ENCODE measurements around the gene MYORG.
A peak's percentile ranks its signal among the peaks of the same experiment; 100 is the strongest.

The MYORG gene

DNA sequence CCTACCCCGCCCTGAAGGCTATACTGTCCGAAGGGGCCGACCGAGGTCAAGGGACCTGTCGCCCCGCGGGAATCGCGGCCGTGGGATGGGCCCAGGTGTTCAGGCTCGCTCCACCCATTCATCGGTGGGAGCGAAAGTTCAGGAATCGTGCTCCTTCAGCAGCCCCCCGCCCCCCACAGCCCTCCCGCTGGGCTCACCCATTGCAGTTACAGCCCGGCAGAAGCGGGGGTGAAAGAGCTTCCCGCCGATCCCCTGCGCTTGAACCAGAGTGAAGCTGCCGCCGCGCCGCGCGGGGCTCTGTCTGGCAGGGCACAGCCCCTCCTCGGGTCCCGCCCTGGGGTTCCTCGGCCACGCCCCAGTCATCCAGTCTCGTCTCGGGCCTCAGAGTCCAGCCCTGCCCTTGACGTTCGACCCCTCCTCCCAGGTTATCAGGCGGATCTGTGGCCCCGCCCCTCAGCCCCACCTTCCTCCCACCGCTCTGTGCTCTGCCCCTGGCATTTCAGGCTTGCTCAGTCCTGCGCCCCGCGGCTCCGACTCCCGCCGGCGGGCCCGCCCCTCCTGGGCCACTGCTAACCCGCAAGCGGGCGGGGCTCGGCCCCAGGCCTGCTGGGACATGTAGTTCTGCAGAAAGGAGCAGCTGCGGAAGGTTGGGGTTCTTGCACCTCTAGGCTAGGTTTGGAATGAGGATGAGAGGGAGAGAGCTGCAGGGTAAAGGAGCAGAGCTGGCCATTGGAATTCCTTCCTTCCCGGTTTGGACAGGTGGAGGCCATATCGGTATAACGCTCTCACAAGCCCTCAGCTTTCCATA, at the start of gene MYORG:
Gene MYORG (minus strand): TSS at position 303 of the 808 bp plus-strand sequence. CDS start 3,955 bp downstream, outside the sequence.
- peak; percentile 83 to 92 for DNase-seq

DNA sequence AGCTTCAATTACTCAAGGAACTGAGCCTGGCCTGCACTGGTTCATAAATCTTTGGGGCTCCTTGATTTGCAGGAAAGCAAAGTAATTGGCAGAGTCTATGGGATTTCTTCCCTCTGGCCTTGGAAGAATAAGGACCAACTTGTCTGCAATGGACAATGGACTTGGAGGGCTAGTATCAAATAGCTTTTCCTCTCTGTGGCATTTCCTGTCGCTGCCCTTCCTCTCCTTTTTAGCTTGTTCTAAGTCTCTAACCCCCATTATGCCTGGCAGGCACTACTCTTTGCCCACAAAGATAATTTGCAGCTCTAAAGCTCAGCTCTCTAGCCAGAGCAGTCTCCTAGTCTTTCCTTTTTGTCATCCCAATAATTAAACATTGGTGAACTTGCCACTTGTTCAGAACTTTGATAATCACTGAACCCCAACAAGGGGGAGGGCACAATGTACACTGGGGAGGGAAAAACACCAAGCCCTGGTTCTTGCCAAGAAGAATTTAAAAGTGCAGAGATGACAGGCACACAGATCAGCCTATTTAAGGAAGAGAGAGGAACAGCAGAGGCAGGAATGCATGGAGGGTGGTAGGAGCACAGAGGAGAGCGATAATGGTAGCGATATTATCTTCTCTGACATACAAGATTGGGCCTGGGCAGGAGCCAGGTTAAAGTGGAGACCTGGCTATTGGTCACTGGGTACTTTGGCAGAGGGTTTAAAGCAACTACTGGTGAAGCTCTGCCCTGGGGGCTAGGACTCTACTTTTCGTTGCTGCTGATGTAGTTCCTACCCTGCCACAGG, 43.2 kb upstream of the MYORG start:
- no peak for DNase-seq

DNA sequence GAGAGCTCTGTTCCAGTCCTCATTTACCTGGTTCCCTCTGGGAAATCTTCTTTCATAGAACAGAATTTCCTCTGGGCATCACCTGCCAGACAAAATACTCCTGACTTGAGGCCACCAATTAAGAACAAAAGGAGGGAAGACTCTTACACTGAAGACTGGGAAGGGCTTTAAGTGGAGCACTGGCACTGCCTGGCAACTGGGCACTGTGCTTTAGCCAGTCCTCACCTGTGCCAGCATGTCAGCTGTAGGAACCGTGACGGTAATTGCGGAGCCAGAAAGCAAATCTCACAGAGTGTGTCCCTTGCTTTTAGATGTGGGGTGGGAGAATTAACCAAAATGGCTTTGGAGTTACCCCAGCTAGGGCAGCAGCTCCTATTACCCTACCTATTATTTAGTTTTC, 41.0 kb upstream of the MYORG start:
- DNase-seq: no peak

DNA sequence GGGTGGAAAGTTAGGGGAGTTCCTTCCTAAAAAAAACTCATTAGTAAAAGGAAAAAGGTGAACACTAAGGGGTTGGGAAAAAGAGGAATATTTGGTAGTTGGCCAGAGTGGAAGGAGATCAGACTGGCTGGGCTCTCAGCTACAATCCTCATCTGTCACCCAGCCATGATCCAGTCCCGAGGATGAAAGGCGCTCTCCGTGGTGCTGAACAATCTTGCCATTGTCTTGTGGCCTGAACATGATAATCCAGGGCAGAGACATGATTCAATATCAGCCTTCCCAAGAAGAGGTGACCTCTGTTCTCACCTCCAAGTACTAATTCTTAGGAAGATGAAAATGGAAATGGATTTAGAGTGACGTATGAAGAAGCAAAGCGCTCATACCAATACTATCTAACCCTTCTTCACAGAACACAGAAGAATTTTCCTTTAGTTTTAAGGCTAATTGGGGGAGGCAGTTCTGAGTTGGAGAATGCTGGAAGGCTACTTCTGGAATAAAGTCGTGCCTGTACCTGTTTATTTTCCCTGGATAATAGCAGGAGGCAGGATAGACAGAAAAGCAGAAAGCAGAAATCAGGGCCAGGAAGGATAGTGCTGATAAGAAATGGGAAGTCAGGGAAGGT, 36.6 kb upstream of the MYORG start:
- no peak for DNase-seq

DNA sequence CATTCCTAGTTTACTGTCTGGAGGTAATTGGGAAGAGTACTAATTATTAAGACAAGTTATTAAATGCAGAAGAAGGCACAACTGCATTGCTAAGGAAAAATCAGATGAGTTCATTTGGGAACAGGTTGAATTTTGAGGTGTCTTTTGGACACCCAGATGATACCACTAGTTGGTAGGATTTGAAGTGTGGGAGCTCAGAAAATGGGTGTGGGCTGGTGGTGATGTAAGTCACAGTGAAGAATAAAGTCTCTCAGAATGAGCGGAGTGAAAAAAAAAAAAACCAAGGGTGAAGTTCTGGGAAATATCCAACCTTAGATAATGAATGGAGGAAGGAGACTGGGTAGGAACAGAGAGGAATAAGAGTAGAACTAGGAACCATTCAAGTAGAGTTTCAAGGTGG, 35.6 kb upstream of the MYORG start:
- no peak for DNase-seq

DNA sequence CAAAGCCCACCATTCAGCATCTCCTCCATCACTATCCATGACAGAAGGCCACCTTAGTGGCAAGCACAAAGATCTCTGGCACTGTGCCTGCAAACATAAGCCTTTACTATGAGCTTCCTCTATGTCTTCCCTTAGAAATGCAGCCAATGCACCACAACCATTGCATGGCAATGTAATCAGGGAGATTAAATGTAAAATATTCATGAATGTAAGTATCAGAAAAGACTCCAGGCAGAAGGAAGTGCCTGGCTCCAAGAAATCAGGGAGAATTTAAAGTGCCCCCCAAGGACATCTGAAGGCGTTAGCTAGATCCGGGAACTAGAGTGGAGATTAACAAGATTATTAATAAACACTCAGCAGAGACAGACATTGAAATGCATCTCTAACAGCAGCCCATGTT, 32.5 kb upstream of the MYORG start:
- DNase-seq: no peak

DNA sequence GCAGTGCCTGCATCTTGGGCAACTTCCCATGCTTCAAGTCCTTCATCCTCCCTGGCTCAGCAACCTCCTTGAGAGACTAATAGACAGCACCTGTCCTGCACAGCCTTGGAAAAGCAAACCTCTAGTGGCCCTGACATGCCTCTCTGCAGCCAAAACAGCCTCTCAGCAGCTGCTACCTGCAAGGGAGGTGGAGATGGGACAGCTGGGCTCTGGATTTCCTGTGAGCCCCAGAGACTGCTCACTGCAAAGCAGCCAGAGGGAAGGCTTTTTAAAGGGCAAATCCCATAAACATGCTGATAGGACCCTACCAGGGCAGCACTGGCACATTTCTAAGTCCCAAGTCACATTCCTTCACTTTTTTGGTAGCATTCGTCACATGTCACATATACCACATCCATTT, 31.5 kb upstream of the MYORG start:
- DNase-seq: no peak

DNA sequence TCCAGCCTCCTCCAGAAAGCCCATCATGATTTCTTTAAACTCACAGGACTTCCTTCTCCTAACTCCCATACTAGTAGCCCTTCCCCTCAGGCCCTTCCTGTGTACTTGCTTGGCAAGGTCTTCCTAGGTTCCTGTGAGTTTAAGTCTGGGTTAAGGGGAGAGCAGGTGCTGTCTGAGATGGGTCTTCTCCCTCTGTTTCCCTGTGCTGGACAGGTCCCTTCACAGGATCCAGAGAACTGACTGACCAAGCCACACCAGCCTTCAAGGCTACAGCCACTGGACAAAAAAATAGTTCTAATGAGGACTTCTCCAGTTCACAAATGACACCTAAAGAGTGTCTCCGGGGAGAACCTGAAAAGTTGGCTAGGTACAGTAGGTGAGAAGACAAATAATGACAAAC, 29.5 kb upstream of the MYORG start:
- no peak for DNase-seq

DNA sequence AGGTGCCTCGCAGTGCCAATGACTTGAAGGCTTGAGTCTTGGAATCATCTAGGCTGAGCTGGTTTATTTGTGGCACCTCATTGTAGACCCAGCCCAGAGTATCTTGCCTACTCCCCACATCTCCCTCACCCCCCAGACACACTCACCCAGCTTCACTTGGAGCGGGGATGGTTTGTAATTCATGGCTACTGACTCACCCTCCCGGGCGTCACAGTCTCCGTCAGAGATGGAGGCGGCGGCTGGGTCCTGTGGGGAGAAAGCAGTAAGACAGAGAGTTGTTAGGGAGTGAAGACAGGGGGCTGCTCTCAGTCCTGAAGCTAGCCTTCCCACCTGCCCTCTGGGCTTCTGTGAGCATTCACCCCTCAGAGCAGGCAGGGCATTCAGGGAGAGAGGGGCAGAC, 29.0 kb upstream of the MYORG start:
- no peak for DNase-seq

DNA sequence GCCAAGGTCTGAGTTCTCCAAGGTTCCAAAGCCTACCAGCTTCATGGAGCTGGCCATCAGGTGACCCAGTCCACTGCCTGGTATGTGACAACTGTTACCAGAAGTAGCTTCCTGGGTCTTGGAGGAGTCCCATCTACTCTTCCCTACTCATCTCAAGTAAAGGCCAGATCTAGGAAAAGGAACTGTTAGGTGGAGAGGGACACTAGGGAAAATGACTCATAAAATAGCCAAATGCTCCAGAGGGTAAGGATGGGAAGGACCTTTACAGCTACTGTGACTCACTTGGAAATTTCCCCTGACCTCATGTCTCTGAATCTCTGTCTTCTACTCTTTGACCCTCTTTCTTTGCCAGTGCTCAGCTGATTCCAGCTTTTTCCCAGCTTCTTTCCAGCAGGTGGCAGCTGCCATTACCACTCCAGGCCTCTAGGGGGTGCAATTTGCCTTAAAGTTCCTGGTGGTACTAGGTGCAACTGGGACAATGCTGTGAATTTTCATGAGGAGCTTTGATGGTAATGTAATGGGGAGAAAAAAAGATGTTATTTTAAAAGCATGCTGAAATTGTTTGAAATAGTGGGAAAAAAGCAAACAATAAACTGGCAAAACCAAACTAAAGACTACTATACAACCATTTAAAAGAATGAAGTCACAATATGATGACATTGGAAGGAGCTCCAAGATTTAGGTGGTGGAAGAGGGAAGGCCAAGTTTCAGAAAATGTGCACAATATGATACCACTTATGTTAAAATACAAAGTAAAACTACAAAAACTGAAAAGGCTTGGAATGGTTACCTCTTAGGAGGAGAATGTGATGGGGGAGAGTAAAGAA, 27.1 kb upstream of the MYORG start:
- DNase-seq: peak in 1 of 2 experiments; percentile 42

DNA sequence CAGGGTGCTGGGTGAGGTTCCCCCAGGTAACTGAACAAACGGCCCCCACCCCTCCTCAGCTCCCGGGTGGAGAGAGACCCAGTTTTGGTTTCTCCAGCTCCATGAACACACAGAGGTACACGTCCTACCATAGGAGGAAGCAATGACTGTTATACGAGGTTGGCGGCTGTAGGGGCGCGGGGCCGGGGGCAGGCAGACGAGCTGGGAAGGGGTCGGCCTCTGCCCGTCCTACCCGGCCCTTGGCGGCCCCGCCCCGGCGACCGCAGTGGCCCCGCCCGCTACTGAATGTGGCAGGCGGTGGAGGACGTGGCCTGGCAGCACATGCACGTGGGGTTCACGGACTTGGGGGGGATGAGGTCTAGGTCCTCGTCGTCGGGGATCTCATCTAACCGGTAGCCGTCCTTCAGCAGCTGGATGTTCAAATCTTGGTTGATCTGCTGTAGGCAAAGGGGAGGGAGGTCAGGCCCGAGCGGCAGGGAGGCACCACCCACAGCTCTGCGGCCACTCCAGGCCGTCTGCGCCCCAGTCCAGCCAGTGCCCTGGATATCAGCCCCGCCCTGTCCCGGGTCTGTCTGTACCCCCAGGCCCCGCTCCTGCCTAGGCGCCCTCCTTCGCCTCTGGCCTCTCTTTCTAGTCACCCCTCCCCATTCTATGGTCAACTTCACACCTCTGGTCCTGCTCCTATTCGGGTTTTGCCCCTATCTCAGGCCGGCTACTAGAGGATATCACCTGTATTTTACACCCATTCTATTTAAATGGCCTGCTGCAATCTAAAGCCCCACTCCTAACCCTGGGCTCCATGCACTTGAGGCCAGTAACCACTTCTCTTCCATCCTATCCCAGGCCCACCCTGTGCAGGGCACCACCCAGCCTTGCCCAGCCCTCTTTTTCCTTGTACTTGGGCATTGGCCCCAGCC, 24.2 kb upstream of the MYORG start:
- no peak for DNase-seq

DNA sequence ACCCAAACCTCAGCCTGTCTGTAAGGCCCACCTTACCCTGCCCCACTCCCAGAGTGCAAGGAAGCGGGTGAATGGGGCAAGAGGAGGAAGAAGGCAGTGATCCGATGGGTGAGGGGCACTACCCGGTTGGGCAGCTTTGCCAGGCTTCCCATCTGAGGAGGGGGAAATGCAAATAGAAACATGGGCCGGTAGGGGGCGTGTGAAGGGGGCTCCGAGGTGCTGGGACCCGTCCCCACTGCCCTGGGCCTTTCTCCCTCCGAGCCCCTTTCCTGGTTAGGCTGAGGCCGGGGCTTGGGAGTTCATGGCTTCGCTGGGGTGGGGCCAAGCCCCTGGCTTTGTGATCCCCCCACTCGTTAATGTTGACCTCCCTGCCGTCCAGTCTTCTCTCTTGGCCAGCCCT, 23.6 kb upstream of the MYORG start:
- no peak for DNase-seq

DNA sequence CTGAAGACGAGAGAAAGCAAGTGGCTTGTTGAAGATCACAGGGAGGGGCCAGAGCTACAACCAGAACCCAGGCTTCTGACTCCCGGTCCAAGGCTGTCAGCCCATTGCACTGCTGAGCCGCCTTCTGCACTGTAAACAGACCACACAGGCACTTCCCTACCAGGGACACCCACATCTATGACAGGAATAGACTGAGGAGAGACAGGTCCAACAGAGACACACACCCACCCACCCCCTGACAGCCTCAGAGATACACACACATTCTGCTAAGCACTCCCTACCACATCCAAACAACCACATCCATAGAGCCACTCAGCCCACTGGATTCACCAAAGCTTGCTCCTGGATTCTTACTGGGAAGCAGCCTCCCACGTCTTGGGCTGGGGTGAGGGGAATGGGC, 23.0 kb upstream of the MYORG start:
- no peak for DNase-seq

DNA sequence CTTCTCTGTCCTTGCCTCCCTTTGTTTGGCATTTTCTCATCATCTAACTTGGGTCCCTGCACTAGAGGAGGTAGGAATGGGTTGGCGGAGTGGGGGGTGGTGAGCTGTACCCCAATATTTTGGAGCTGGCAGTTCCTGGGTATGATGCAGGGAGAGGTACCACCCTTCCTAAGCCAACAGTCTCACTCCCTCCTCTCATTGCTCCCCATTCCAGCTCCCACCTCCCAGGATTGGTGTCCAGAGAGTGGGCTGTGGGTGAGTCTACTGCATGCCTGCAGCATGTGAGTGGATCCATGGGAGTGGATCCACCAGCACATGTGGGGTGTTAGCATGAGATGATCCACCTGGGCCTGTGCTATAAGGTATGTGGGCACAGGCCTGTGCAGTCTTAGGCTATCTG, 22.2 kb upstream of the MYORG start:
- DNase-seq: no peak

DNA sequence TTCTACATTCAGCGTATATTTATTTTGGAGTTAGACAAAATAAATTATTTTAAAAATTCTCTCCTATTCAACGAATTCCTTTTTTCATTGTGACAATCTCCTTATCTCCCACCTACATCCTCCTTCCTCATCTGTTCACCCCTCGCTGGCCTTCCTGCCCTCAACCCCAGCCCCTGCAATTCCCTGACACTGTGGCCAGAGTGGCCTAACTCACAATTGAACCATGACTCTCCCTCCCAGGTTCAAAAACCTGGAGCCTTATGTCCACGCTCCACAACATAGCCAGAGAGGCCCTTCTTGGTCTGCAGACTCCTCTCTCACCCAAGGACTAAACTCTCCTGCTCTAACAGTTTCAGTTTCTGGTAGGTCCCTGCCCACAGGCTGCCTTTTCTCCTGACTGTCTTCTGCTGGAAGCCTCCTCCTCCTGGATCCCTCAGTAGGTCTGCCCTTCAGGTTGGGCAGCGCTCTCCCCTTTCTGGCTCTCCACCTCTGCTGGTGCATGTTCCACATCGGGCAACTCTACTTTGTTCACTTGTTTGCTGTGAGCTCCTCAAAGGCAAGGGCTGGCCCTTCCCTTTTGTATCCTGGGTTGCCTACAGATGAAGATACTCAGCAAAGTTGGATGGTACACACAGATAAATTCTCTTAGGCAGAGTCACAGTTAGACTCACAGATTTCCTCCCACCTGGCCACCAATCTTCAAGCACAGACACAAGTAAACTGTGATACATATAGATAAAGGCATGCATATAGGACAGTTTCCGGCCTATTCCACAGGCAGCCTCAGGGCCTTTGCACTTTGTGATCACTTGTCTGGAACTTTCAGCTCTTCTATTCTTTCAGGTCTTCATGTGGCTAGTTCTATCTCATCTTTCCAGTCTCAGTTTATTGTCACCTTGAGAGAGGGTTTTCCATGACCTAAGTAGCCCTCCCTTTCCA, 19.8 kb upstream of the MYORG start:
- no peak for DNase-seq

DNA sequence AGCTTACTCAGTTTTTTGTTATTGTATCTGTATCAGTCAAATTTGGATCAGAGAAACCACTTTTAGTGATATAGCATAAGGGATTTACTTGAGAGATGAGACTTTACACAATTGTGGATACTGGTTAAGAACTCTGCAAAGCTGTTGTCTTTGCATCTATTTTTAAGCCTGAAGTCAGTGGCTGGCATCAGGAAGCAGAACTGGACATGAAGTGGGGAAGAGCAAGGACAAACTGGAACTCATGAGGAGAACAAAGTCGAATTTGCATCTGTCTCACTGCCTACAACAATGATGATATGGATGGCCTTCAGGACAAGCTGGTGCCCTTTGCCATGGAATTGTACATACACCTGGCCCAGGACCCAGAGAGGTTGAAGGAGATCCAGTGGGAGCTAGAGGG, 15.8 kb upstream of the MYORG start:
- no peak for DNase-seq

DNA sequence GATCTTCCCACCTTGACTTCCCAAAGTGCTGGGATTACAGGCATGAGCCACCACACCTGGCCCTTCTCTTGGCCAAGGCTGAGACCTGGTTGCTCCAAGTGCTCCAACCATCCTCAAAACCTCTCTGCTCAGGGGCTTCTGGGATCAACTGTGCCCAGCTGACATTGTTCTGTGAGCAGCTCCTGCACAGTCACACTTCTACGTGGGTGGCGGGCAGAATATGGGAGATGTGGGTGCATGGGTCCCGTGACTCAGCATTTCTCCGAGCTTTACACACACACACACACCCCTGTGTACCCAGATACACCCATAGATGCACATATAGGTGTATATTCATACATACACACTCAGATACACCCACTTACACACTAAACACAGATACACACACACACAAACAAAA, 10.5 kb upstream of the MYORG start:
- no peak for DNase-seq

DNA sequence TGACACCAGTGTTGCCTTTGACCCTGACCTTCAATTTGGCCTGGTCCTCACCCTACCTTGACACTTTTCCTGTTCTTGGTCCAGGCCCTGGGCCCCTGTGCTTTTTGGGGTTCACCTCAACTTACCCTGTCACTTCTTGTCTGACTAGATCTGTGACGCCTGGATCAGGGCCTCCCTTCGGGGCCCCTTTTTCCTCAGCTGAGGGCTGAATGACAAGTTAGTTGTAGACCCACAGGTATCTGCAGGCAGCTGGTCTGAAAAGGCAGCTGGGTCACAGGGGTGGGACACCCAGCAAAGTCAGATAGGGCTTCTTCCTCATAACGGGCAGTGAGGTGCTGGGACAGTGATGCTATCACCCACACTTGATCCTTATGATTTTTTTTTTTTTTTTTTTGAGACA, 10.0 kb upstream of the MYORG start:
- DNase-seq: no peak

DNA sequence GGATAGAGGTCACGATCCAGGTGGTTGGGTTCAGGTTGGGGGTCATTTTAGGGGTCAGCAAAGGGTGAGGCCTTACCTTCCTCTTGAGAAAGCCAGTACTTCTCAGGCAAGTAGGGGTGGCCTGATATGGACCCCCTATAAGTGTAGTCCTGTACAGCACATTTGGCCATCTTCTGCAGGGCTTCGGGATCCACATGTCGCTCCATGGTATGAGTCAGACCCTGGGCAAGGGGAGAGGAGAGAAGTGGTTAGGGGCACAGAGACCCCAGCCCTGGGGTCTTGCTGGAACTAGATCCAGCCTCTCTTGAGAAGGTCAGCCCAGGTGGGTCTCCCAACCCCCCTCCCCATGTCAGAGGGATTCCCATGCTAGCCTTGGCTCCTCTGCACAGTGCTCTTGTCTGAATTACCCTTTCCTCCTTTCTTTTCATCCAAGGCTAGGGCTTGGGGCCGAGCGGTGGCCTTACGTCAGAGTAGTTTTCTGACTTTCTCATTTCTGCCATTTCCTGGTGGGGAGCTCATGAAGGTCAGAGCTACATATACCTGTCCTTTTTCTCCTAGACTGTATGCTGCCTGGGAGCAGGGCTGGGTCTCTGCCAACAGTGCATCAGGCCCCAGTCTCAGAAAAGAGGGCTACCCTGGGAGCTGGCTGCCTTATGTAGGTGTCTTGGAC, 9.0 kb upstream of the MYORG start:
- DNase-seq: no peak
